SU-DHL-6 (cell line): Measurements from ENCODE around the gene PXMP4.
"Not testable (repeated sequence)": the region's sequence is repeated elsewhere in the genome, so short reads cannot be mapped to it uniquely, and the experiment has no call there.

Experiments used
- CTCF ChIP-seq: fragments of 200-600 bp; sonication (generic); IDR thresholded peaks from one replicate; pipeline ENCODE4 v1.5.1; 2017; ENCODE audit warnings: antibody characterized with exemption, mild to moderate bottlenecking, low read length, moderate library complexity; ENCODE audit not compliant: insufficient read depth, poor library complexity, severe bottlenecking
- EZH2phosphoT487 ChIP-seq: fragments of 200-600 bp; sonication (generic), shearing (Covaris generic); conservative IDR thresholded peaks from 2 replicates; pipeline ENCODE4 v1.6.1; 2018; ENCODE audit warnings: mild to moderate bottlenecking, antibody characterized with exemption, low read length, moderate library complexity, mixed read lengths

- not testable (repeated sequence) for TF ChIP-seq CTCF, EZH2phosphoT487
These were observed 21.1 kb downstream of the PXMP4 start for GRCh38 chr20:33698966-33699365.
